DOHH2 (cell line): ENCODE results near the gene FAM72D.
"Not testable (repeated sequence)": the region's sequence is repeated elsewhere in the genome, so short reads cannot be mapped to it uniquely, and the experiment has no call there.

ENCODE experiments used
- CTCF ChIP-seq: fragments of 200-600 bp; sonication (generic); IDR thresholded peaks from one replicate; pipeline ENCODE4 v1.5.1; 2014; ENCODE audit warnings: antibody characterized with exemption, mild to moderate bottlenecking, low read depth, low read length; ENCODE audit not compliant: poor library complexity, severe bottlenecking
- EZH2phosphoT487 ChIP-seq: fragments of 200-600 bp; sonication (generic); IDR thresholded peaks from 2 replicates; pipeline ENCODE4 v1.6.1; 2017; ENCODE audit warnings: borderline replicate concordance, mild to moderate bottlenecking, antibody characterized with exemption, low read length, moderate library complexity, mixed read lengths

GRCh38 chr1:145146308-145146707 lies 50.5 kb downstream of the FAM72D start:
- TF ChIP-seq CTCF, EZH2phosphoT487: not testable (repeated sequence)
